ENCODE results near the gene VAPA. TPM values are rescaled to one million over a fixed set of nuclear protein-coding genes. Genes with fewer than 3 reads are reported as not detected.

Gene VAPA
- total and polyA plus RNA-seq, 9 of the 15 experiments (the other 6 are each of a cell fraction or from before 2014, with no cell fraction given), result 219 to 902 (median 526) TPM

DNA sequence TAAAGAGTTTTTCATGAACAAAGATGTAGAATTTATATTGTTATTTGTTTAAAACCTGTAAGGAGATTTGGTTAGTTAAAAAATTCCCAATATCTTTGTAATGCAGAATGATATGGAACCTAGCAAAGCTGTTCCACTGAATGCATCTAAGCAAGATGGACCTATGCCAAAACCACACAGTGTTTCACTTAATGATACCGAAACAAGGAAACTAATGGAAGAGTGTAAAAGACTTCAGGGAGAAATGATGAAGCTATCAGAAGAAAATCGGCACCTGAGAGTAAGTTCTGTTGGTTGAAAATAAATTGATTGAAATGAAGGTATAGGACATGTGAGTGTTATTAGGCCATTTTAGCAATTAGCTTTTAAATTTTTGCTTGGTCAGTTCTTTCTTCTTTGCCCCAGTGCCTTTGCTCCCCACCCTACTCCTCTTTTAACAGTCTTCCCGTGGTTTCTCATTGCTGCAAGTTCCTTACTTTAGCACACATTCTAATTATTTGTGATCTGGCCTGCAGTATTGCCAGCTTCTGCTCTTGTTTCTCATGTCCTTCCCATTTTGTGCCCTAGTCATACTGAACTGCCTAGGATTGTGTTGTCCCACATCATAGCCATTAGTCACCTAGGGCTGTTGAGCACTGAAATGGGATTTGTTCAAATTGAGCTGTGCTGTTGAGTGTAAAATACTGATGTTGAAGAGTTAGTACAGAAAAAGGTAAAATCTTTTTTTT lies 36.6 kb downstream of the VAPA start (continued):
- 0 out of 2 replicates have a peak, but pooled peaks have one; percentile 31 for TF ChIP-seq ESRRA (IDR thresholded peaks at IDR 0.05; ENCODE audit: borderline replicate concordance, low read depth)
- TF ChIP-seq ZNF3 (CRISPR knock-in tag; IDR thresholded peaks at IDR 0.05), result 0 out of 2 replicates have a peak, but pooled peaks have one; percentile 16
- no peak for TF ChIP-seq MCM3 (IDR thresholded peaks at IDR 0.05)
- TF ChIP-seq, protein P1, sequence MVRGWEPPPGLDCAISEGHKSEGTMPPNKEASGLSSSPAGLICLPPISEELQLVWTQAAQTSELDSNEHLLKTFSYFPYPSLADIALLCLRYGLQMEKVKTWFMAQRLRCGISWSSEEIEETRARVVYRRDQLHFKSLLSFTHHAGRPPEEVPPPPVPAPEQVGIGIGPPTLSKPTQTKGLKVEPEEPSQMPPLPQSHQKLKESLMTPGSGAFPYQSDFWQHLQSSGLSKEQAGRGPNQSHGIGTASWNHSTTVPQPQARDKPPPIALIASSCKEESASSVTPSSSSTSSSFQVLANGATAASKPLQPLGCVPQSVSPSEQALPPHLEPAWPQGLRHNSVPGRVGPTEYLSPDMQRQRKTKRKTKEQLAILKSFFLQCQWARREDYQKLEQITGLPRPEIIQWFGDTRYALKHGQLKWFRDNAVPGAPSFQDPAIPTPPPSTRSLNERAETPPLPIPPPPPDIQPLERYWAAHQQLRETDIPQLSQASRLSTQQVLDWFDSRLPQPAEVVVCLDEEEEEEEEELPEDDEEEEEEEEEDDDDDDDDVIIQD (CRISPR knock-in tag; IDR thresholded peaks at IDR 0.05), result no peak
- peak; percentile 87; the same call in 1 of the 2 replicates for TF ChIP-seq RHOXF2B (CRISPR knock-in tag; conservative IDR thresholded peaks at IDR 0.05)
- TF ChIP-seq HMGN3 (IDR thresholded peaks at IDR 0.05; ENCODE audit: borderline replicate concordance, extremely low read depth, insufficient read length, low read depth, low read length), result no peak
- TF ChIP-seq ZNF584 (CRISPR knock-in tag; IDR thresholded peaks at IDR 0.05; ENCODE audit: low read depth), result no peak
- 0 out of 2 replicates have a peak, but pooled peaks have one; percentile 13 for TF ChIP-seq SMARCA4 (IDR thresholded peaks at IDR 0.05)
- peak; percentile 49 for TF ChIP-seq RBM25 (IDR thresholded peaks at IDR 0.05; ENCODE audit: low read depth, low read length, severe bottlenecking)
- peak; percentile 38 for TF ChIP-seq POLR2B (IDR thresholded peaks at IDR 0.05; ENCODE audit: low read depth, partially characterized antibody)
- no peak for TF ChIP-seq ZSCAN29 (IDR thresholded peaks at IDR 0.05)
- 0 out of 2 replicates have a peak, but pooled peaks have one; percentile 1 for TF ChIP-seq NFIX (CRISPR knock-in tag; IDR thresholded peaks at IDR 0.05; ENCODE audit: low read depth)
- 0 out of 2 replicates have a peak, but pooled peaks have one; percentile 30 for TF ChIP-seq POLR2A (conservative IDR thresholded peaks at IDR 0.05)
- TF ChIP-seq, protein P2, sequence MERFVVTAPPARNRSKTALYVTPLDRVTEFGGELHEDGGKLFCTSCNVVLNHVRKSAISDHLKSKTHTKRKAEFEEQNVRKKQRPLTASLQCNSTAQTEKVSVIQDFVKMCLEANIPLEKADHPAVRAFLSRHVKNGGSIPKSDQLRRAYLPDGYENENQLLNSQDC (CRISPR knock-in tag; IDR thresholded peaks at IDR 0.05), result no peak
- no peak for TF ChIP-seq NFATC3 (IDR thresholded peaks at IDR 0.05)
- TF ChIP-seq ZNF184 (CRISPR knock-in tag; IDR thresholded peaks at IDR 0.05), result no peak
- TF ChIP-seq, protein P3, sequence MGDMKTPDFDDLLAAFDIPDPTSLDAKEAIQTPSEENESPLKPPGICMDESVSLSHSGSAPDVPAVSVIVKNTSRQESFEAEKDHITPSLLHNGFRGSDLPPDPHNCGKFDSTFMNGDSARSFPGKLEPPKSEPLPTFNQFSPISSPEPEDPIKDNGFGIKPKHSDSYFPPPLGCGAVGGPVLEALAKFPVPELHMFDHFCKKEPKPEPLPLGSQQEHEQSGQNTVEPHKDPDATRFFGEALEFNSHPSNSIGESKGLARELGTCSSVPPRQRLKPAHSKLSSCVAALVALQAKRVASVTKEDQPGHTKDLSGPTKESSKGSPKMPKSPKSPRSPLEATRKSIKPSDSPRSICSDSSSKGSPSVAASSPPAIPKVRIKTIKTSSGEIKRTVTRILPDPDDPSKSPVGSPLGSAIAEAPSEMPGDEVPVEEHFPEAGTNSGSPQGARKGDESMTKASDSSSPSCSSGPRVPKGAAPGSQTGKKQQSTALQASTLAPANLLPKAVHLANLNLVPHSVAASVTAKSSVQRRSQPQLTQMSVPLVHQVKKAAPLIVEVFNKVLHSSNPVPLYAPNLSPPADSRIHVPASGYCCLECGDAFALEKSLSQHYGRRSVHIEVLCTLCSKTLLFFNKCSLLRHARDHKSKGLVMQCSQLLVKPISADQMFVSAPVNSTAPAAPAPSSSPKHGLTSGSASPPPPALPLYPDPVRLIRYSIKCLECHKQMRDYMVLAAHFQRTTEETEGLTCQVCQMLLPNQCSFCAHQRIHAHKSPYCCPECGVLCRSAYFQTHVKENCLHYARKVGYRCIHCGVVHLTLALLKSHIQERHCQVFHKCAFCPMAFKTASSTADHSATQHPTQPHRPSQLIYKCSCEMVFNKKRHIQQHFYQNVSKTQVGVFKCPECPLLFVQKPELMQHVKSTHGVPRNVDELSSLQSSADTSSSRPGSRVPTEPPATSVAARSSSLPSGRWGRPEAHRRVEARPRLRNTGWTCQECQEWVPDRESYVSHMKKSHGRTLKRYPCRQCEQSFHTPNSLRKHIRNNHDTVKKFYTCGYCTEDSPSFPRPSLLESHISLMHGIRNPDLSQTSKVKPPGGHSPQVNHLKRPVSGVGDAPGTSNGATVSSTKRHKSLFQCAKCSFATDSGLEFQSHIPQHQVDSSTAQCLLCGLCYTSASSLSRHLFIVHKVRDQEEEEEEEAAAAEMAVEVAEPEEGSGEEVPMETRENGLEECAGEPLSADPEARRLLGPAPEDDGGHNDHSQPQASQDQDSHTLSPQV (IDR thresholded peaks at IDR 0.05), result peak; percentile 29; the same call in 1 of the 2 replicates
- peak; percentile 53; the same call in 1 of the 2 replicates for TF ChIP-seq SUPT5H (IDR thresholded peaks at IDR 0.05)
- TF ChIP-seq ZBED1 (IDR thresholded peaks at IDR 0.05), result 0 out of 2 replicates have a peak, but pooled peaks have one; percentile 6
- no peak for TF ChIP-seq DIDO1 (tag; IDR thresholded peaks at IDR 0.05; ENCODE audit: low read depth)
- TF ChIP-seq RCOR1 (IDR thresholded peaks at IDR 0.05; ENCODE audit: borderline replicate concordance in 1 of 2, low read depth in 2 of 2, low read length in 2 of 2), result no peak
- TF ChIP-seq SMARCA5 (IDR thresholded peaks at IDR 0.05), result peak; percentile 52; the same call in 1 of the 2 replicates
- peak; percentile 64 for TF ChIP-seq DACH1 (IDR thresholded peaks at IDR 0.05; ENCODE audit: partially characterized antibody)
- 0 out of 2 replicates have a peak, but pooled peaks have one; percentile 12 for TF ChIP-seq PTTG1 (tag; IDR thresholded peaks at IDR 0.05; ENCODE audit: low read depth)
- TF ChIP-seq RBM22 (IDR thresholded peaks at IDR 0.05; ENCODE audit: low read depth, low read length, poor library complexity, severe bottlenecking), result peak; percentile 86
- peak; percentile 14; the same call in 1 of the 2 replicates for TF ChIP-seq SP1 (CRISPR knock-in tag; IDR thresholded peaks at IDR 0.05)
